ENCODE measurements around the gene DYNLT4. TPM values are rescaled to one million over a fixed set of nuclear protein-coding genes. Genes with fewer than 3 reads are reported as not detected.
"Not testable (repeated sequence)": the region's sequence is repeated elsewhere in the genome, so short reads cannot be mapped to it uniquely, and the experiment has no call there.

DYNLT4 gene
- total RNA-seq, 1 experiment from 2014 or later: not detected

DNA sequence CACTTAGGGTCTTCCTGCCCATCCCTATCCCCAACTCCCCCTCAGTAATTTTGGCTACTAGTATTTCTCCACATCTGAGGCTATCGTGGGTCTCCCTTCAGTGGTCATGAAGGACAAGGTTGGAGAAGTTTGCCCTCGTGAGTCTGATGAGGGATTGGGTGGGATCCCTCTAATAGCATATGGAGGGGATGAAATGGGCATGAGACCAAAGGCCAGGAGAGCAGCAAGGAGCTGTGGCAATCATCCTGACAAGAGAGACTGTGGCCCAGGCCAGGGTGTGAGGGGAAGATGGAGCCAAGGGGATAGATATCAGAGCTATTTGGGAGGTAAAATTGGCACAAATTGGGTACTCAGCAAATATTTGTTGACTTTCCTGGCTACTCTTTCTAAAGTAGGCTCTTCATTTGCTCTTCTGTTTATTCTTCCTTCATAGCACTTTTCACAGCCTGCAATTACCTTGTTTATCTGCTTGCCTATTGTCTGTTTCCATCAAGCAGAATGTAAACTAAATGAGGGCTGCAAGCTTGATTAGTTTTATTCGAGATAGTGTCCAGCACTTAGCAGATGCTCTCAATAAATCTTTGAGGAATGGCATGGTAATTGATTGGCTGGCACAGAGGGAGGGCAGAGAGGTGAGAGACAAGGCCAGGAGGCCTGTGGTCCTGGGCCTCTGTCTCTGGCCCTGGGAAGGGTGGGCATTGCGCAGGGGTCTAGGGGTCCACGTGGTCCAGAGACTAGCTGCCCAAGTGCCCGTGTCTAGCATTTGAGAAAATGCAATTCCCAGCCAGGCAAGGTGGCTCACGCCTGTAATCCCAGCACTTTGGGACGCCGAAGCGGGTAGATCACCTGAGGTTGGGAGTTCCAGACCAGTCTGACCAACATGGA is 8.4 kb downstream of the DYNLT4 start:
- DNase-seq: no peak
- no peak overlapping the region for H3K4me3 ChIP-seq (ENCODE audit: insufficient read depth, low read depth, low read length)
- H3K27me3 ChIP-seq (ENCODE audit: control insufficient read depth, insufficient read depth, low read length): peaks cover 6% of the 10 kb centered on the region; the same call in 1 of the 2 replicates
- peaks cover 13% of the 10 kb centered on the region for H3K36me3 ChIP-seq (replicated peaks; ENCODE audit: control insufficient read depth, insufficient read depth, low read length)

DNA sequence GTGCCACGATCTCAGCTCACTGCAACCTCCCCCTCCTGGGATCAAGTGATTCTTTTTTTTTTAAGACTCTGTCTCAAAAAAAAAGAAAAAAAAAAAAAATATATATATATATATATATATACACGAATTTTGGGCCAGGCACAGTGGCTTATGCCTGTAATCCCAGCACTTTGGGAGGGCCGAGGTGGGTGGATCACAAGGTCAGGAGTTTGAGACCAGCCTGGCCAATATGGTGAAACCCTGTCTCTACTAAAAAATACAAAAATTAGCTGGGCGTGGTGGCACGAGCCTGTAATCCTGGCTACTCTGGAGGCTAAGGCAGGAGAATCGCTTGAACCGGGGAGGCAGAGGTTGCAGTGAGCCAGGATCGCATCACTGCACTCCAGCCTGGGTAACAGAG is 9.3 kb downstream of the DYNLT4 start:
- not testable (repeated sequence) for H3K36me3 ChIP-seq (replicated peaks; ENCODE audit: control insufficient read depth, insufficient read depth, low read length); DNase-seq; H3K27me3 ChIP-seq (ENCODE audit: control insufficient read depth, insufficient read depth, low read length); H3K4me3 ChIP-seq (ENCODE audit: insufficient read depth, low read depth, low read length)

DNA sequence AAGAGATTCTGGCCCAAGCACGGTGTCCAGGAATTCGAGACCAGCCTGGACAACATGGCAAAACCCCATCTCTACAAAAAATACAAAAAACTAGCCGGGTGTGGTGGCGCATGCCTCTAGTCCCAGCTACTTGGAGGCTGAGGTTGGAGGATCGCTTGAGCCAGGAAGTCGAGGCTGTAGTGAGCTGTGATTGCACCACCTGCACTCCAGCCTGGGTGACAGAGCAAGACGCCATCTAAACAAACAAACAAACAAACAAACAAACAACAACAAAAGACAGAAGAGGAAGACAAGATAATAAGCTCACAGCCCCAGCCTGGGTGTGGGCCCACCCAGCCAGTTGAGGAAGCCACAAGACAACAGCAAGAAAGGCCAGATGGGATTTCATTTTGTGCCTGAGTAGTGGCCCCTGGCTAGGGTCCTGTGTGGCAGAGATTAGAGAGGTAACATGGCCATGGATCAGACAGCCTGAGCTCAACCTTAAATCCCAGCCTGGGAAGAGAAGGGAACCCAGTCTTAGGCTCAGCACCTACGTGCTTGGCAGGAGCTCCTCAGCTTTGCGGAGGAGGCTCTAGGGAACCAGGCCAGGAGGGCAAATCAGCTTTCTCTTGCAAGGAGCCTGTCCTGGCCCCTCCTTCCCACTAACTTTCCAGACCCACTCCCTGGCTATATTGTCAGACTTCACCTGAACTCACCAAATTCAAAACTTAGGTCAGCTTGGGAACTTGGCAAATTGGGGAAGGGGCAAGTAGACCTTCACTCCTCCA is 14.2 kb downstream of the DYNLT4 start:
- Histone ChIP-seq H3K4me3 (ENCODE audit: insufficient read depth, low read depth, low read length) (no peak overlapping the region), H3K36me3 (replicated peaks; ENCODE audit: control insufficient read depth, insufficient read depth, low read length) (no peaks in the 10 kb centered on the region), H3K27me3 (ENCODE audit: control insufficient read depth, insufficient read depth, low read length) (no peaks in the 10 kb centered on the region)
- DNase-seq: no peak

DNA sequence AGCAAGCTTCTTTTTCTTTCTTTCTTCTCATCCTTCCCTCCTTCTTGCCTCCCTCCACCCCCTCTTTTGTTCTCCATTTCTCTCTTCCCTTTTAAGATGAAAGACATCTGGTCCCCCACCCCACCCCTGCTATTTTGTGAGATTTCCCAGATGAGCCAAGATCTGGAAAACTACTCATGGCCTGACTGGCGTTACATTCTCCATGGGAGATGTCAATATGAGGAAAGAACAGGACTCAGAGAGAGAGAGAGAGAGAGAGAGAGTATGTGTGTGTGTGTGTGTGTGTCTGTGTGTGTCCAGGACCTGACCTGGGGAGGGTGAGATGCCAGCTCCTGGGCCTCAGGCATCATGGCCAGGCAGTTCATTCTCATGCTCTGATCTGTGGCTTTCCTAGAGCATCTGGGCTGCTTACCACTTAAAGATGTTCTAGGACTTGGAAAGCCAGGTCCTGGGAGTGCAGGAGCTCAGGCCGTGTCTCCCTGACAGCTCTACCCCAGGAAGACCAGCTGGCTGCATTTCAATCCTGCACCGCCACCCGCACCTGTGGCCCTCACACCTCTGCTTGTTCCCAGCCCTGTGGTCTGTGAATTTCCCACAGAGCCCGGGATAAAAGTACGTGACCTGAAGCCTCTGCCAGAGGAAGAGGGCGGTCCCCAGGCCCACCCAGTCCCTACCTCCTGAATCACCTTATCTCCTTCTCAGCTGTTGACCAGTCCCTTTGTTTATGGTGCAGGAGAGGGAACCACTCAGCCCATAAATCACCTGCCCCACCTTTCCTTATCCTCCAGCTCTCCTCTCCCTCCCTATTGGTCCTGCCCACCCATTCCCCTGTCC is 16.0 kb downstream of the DYNLT4 start:
- no peaks in the 10 kb centered on the region for H3K36me3 ChIP-seq (replicated peaks; ENCODE audit: control insufficient read depth, insufficient read depth, low read length)
- DNase-seq: no peak
- H3K27me3 ChIP-seq (ENCODE audit: control insufficient read depth, insufficient read depth, low read length): peaks cover 8% of the 10 kb centered on the region
- no peak overlapping the region for H3K4me3 ChIP-seq (ENCODE audit: insufficient read depth, low read depth, low read length)

DNA sequence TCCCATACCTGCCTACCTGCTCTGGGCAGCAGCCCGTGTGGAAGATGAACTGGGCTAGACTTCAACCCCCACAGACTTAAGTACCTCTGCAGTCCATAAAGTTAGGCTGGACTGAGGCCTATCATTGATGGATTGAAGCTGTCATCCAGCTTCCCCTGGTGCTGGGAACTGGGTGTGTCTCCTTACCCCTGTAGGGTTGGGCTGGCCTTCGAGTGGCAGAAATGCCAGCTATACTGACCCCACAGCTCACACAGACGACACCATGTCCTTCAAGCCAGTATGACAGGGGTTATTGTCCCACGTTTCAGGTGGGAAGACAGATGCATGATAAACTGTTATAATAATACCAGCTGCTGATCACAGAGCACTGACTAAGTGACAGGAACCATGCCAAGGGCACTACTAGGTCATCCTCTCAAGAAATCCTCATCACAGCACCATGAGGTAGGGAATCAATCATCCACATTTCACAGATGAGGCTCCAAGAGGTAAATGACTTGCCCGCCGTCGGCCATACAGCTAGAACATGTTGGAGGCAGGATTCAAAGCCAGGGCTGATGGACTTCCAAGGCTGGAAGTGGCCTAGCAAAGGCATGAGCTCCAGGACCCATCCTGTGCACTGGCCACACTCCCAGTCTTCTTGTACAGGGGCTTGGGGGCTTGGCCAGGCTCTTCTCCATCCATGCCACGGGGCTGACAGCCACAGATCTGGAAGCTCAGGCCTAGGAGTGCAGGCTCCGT is 18.9 kb downstream of the DYNLT4 start, which contains the start of gene BEST4:
BEST4 (minus strand) TSS at position 51 of the 741 bp plus-strand sequence. CDS start 465 bp downstream, outside the sequence.
- DNase-seq: no peak

DNA sequence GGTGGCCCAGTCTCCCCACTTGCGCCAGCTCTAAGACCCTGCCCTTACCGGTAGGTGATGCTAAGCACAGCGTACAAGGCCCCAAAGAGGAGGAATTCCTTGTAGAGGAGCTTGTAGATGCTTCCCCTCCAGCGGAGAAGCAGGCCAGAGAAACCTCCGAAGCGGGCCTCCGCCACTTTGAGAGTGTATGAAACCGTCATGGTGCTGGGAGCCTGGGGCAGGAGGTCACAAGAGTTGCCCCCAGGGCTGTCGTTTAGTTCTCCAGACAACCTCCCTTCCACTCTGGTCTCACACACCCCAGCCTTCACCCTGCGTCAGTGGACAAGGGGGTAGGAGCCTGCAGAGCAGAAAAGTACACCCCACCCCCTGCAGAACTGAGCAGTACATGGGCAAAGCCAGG is 19.6 kb downstream of the DYNLT4 start:
- no peak for DNase-seq

More for the DNA sequence above, 18.9 kb downstream of the DYNLT4 start, which contains the start of gene BEST4:
- H3K4me3 ChIP-seq (ENCODE audit: insufficient read depth, low read depth, low read length): no peak within 1 kb of the TSS
- H3K27me3 ChIP-seq (ENCODE audit: control insufficient read depth, insufficient read depth, low read length): peaks cover 23% of the 10 kb centered on the region
- no peaks in the 10 kb centered on the region for H3K36me3 ChIP-seq (replicated peaks; ENCODE audit: control insufficient read depth, insufficient read depth, low read length)

DNA sequence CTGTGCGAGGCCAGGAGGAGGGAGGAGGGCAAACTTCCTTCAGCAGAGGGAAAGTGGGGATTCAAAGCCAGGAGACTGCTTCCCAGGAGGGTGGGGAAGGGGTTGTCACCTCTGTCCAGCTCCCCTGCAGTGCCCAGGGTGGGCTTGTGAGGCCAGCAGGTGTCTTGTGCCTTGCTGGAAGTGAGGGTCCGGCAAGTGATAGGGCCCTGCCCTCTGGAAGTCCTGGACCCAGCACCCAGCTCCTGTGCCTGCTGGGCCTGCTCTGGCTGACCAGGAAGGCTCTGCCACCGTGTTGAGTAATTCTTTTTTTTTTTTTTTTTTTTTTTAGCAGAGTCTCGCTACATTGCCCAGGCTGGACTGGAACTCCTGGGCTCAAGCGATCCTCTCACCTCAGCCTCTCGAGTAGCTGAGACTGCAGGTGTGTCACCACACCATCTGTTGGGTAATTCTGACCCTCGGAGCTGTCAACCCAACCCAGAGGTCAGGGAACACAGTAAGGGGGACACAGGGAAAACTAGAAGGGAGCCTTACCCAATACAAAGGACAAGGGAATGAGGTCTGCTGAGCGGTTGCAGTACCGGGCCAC is 20.2 kb downstream of the DYNLT4 start:
- peak overlapping the region; percentile 54 for H3K4me3 ChIP-seq (ENCODE audit: insufficient read depth, low read depth, low read length)
- no peaks in the 10 kb centered on the region for H3K36me3 ChIP-seq (replicated peaks; ENCODE audit: control insufficient read depth, insufficient read depth, low read length)
- no peak for DNase-seq
- peaks cover 23% of the 10 kb centered on the region for H3K27me3 ChIP-seq (ENCODE audit: control insufficient read depth, insufficient read depth, low read length)

More for the DNA sequence above, 19.6 kb downstream of the DYNLT4 start:
- Histone ChIP-seq H3K27me3 (ENCODE audit: control insufficient read depth, insufficient read depth, low read length) (peaks cover 23% of the 10 kb centered on the region), H3K36me3 (replicated peaks; ENCODE audit: control insufficient read depth, insufficient read depth, low read length) (no peaks in the 10 kb centered on the region), H3K4me3 (ENCODE audit: insufficient read depth, low read depth, low read length) (no peak overlapping the region)

DNA sequence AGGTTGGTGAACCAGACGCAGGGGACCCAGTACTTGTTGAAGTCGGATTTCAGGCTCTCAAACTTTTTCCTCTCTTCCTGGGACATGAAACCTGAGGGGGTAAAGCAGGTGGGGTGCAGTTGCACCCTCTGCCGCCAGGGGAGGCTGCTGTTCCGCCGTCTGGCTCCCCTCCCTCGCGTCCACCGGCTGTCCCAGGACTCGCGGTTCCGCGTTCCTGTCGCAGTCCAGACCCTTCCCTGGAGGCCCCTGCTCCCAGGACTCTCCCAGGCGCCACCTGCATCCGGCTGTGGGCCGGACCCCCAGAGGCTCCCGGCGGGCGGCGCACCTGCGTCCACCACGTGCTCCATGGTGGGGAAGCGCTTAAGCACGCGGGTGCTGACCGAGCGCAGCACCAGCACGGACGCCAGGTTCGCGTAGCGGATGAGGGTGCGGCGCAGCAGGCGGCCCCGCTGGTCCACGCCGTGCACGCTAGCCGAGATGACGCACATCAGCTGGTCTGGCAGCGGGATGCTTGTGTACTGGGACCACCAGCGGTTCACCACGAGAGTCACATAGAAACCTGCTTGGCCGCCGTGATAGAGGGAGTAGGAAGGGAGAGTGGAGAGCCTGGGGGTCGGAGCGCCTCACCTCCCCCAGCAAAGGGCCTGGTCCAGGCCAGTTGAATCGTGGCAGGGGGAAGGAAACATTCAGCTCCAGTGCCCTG is 20.9 kb downstream of the DYNLT4 start:
- DNase-seq: peak; percentile 92

DNA sequence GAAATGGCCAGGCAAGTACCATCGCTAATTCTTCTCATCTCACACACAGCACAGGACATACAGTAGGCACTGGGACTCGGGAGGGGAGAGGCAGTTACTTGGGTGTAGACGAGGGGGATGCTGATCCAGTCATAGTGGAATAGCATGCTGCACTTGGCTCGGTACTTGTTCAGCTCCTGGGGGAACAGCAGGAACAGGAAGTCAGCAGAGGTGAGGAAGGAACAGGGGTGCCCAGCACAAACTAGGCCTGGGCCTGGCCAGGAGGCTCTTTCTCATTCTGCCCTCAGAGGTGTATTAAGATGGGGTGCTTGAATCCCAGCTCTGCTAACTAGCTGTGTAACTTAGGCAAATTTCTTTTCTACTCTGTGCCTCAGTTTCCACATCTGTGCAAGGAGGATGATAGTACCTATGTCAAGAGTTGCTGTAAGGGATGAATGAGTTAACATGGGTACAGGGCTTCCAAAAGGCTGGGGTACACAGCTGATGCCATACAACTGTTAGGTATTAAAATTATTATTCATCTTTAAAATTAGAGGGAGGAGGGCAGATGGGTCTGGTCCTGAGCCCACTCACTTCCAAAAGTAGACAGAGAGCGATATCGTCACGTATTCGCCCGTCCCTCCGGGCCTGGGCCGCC is 21.5 kb downstream of the DYNLT4 start:
- no peak for DNase-seq
- peaks cover 23% of the 10 kb centered on the region for H3K27me3 ChIP-seq (ENCODE audit: control insufficient read depth, insufficient read depth, low read length)
- H3K36me3 ChIP-seq (replicated peaks; ENCODE audit: control insufficient read depth, insufficient read depth, low read length): no peaks in the 10 kb centered on the region
- H3K4me3 ChIP-seq (ENCODE audit: insufficient read depth, low read depth, low read length): peak overlapping the region; percentile 54

More for the DNA sequence above, 20.9 kb downstream of the DYNLT4 start:
- peak overlapping the region; percentile 54 for H3K4me3 ChIP-seq (ENCODE audit: insufficient read depth, low read depth, low read length)
- peaks cover 23% of the 10 kb centered on the region for H3K27me3 ChIP-seq (ENCODE audit: control insufficient read depth, insufficient read depth, low read length)
- no peaks in the 10 kb centered on the region for H3K36me3 ChIP-seq (replicated peaks; ENCODE audit: control insufficient read depth, insufficient read depth, low read length)

DNA sequence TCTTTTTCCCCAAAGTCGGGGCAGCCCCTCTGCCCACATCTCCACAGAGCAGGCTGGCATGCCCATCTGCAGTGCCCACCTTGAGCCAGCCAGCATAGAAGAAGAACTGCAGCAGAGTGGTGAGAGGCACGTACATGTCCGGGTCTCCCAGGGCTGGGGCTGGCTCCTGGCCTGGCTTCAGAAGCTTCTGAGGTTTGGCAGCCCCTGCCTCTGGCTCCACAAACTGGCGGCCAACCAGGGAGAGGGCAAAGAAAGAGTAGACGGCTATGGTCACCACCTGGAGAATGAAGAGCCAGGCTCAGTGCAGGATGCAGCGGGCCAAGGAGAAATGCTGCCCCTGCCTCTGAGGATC is 22.1 kb downstream of the DYNLT4 start:
- no peak for DNase-seq
- Histone ChIP-seq H3K27me3 (ENCODE audit: control insufficient read depth, insufficient read depth, low read length) (peaks cover 23% of the 10 kb centered on the region), H3K4me3 (ENCODE audit: insufficient read depth, low read depth, low read length) (no peak overlapping the region), H3K36me3 (replicated peaks; ENCODE audit: control insufficient read depth, insufficient read depth, low read length) (no peaks in the 10 kb centered on the region)

DNA sequence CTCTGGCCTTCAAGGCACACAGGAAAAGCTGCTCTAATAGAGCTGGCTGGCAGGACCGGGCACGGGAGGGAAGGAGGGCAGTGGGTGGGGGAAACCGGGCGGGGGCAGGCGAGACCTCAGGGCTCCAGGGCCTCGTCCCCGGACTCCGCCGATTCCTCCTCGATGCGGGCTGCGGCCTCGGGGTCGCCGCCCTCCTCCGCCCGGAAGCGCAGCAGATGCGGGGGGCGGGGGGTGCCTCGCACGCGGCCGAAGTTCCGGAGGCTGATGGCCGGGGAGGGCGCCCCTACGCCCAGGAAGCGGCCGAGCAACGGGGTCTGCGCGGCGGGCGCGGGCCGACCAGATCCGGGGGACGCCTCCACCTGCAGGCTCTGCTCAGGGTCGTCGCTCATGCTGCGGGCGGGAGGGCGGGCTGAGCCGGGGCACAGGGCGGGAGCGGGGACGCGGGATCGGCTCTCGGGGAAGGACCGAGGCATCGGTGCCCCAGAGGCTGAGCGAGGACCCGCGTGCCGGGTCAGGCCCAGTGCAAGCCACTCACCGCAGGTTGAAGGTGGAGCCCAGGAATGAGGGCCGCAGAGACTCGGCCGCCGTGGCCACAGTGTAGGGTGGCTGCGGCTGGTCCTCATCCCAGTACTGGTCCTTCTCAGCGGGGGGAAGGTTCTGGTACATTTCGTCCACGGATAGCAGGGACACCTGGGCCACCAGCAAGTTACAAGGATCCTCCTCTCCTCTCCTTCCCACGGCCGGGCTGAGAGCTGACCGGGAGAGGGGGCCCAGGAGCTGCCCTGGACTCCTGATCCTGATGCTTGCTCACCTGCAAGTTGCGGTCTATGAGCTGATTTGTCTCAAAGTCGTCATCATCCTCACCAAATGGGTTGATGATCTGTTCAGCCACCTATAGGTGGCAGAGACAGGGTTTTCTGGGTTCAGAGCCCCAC is 22.8 kb downstream of the DYNLT4 start:
- Histone ChIP-seq H3K27me3 (ENCODE audit: control insufficient read depth, insufficient read depth, low read length) (peaks cover 23% of the 10 kb centered on the region), H3K36me3 (replicated peaks; ENCODE audit: control insufficient read depth, insufficient read depth, low read length) (no peaks in the 10 kb centered on the region), H3K4me3 (ENCODE audit: insufficient read depth, low read depth, low read length) (peak overlapping the region; percentile 41)
- DNase-seq: peak; percentile 85

DNA sequence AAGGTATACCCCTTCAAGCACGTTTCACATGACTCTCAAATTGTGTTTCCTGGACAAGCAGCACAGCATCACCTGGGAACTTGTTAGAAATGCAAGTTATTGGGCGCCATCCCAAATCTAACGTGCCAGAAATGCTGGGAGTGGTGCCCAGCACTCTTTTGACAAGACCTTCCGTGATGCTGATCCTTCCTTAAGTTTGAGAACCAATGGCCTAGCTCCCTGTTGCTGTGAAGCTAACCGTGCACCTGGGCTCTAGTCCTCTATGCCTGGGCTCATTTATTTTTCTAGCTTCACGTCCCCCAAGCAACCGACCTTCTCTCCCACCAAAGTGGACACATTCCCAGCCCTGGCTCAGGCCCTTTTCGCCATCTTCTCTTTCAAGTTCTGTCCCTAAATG is 23.5 kb downstream of the DYNLT4 start:
- Histone ChIP-seq H3K4me3 (ENCODE audit: insufficient read depth, low read depth, low read length) (peak overlapping the region; percentile 41), H3K36me3 (replicated peaks; ENCODE audit: control insufficient read depth, insufficient read depth, low read length) (peaks cover 2% of the 10 kb centered on the region), H3K27me3 (ENCODE audit: control insufficient read depth, insufficient read depth, low read length) (peaks cover 23% of the 10 kb centered on the region)
- DNase-seq: no peak

Data from H7 (cell line).